Mesothelial cell of epicardium (in vitro differentiated cells): ENCODE data around the gene CCNJL. TPM values are rescaled to one million over a fixed set of nuclear protein-coding genes. Genes with fewer than 3 reads are reported as not detected.

Source experiments
- DNase-seq, 2 experiments: peaks; one replicate each; pipeline ENCODE4 v3.0.0; 2021; ENCODE audit warnings: low spot score in 2 of 2; ENCODE audit not compliant: unreplicated experiment in 2 of 2
- H3K27ac Mint-ChIP-seq: 2 replicates; pipeline ENCODE4 v1.8.0; 2021; ENCODE audit warnings: mixed read lengths
- H3K27me3 Mint-ChIP-seq: 2 replicates; pipeline ENCODE4 v1.8.0; 2021; ENCODE audit warnings: low read depth, mixed read lengths
- H3K36me3 Mint-ChIP-seq: 2 replicates; pipeline ENCODE4 v1.8.0; 2021; ENCODE audit warnings: mixed read lengths
- H3K4me1 Mint-ChIP-seq: 2 replicates; pipeline ENCODE4 v1.8.0; 2021; ENCODE audit warnings: mixed read lengths
- H3K4me3 Mint-ChIP-seq: 2 replicates; pipeline ENCODE4 v1.8.0; 2021; ENCODE audit warnings: mild to moderate bottlenecking, moderate library complexity, mixed read lengths
- H3K9me3 Mint-ChIP-seq: 2 replicates; pipeline ENCODE4 v1.8.0; 2021; ENCODE audit warnings: mixed read lengths
- total RNA-seq: library from RNA; stranded (reverse); gene quantifications from 3 replicates; pipeline ENCODE4 v1.2.1, GENCODE V29; 2021
- TF ChIP-seq, protein P1 (sequence below): fragments of 200-600 bp; sonication (generic); IDR thresholded peaks from one replicate; pipeline ENCODE4 v1.5.0; 2021; ENCODE audit warnings: antibody characterized with exemption; ENCODE audit not compliant: unreplicated experiment

The CCNJL gene
- total RNA-seq, 1 donor from 2014 or later: 8.9 TPM

DNA sequence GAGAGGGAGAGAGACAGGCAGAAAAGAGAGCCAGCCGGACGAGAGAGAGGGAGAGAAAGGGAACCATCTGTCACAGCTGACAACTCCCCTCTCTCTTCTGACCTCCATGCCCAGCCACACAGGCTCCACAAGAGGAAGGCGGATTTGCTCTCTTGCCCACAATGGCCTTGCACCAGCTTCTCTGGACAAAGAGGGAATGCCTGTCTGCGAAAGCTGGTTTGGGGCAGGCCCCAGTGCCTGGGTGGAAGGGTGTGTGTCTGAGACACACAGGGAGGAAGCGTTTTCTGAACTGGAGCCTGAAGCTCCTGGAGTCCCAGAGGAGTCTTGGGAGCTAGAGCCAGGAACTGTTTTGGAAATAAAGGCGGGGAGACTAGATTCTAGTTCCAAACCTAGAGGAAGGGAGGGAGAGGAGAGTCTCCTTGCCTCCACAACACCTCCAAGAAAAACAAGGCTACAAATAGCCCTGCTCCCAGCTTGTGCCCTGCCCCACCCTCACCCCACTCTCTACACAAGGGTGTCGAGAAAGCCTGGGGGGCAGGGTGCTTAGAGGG lies 45.6 kb upstream of the CCNJL start:
- no peaks in the 10 kb centered on the region for H3K9me3 Mint-ChIP-seq
- no peaks in the 10 kb centered on the region for H3K36me3 Mint-ChIP-seq
- peaks cover 17% of the 10 kb centered on the region for H3K4me1 Mint-ChIP-seq
- no peaks in the 10 kb centered on the region for H3K27me3 Mint-ChIP-seq
- no peak overlapping the region for H3K27ac Mint-ChIP-seq
- no peak overlapping the region for H3K4me3 Mint-ChIP-seq
- TF ChIP-seq, protein P1, sequence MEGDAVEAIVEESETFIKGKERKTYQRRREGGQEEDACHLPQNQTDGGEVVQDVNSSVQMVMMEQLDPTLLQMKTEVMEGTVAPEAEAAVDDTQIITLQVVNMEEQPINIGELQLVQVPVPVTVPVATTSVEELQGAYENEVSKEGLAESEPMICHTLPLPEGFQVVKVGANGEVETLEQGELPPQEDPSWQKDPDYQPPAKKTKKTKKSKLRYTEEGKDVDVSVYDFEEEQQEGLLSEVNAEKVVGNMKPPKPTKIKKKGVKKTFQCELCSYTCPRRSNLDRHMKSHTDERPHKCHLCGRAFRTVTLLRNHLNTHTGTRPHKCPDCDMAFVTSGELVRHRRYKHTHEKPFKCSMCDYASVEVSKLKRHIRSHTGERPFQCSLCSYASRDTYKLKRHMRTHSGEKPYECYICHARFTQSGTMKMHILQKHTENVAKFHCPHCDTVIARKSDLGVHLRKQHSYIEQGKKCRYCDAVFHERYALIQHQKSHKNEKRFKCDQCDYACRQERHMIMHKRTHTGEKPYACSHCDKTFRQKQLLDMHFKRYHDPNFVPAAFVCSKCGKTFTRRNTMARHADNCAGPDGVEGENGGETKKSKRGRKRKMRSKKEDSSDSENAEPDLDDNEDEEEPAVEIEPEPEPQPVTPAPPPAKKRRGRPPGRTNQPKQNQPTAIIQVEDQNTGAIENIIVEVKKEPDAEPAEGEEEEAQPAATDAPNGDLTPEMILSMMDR: no peak
- DNase-seq: no peak

DNA sequence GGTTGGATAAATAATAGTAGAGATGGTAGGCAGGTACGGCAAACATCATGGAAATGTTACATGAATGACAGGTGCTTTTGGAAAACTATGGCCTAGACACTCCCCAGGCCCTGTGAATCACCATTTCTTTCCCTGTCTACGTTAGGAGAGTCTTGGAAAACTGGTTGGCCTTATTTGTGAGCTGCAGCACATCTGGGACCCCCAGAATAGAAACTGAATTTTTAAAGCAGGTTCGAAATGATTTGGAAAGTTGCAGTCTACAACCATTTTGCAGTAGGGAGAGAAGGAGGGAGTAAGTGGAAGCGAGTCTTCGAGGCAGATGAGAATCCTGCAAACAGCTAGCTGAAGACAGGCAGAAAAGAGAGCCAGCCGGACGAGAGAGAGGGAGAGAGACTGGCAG lies 45.0 kb upstream of the CCNJL start:
- TF ChIP-seq, protein P1: no peak
- H3K4me3 Mint-ChIP-seq: no peak overlapping the region
- peak overlapping the region; percentile 19 for H3K27ac Mint-ChIP-seq
- H3K27me3 Mint-ChIP-seq: no peaks in the 10 kb centered on the region
- no peaks in the 10 kb centered on the region for H3K9me3 Mint-ChIP-seq
- H3K4me1 Mint-ChIP-seq: peaks cover 15% of the 10 kb centered on the region
- H3K36me3 Mint-ChIP-seq: no peaks in the 10 kb centered on the region
- DNase-seq: no peak

DNA sequence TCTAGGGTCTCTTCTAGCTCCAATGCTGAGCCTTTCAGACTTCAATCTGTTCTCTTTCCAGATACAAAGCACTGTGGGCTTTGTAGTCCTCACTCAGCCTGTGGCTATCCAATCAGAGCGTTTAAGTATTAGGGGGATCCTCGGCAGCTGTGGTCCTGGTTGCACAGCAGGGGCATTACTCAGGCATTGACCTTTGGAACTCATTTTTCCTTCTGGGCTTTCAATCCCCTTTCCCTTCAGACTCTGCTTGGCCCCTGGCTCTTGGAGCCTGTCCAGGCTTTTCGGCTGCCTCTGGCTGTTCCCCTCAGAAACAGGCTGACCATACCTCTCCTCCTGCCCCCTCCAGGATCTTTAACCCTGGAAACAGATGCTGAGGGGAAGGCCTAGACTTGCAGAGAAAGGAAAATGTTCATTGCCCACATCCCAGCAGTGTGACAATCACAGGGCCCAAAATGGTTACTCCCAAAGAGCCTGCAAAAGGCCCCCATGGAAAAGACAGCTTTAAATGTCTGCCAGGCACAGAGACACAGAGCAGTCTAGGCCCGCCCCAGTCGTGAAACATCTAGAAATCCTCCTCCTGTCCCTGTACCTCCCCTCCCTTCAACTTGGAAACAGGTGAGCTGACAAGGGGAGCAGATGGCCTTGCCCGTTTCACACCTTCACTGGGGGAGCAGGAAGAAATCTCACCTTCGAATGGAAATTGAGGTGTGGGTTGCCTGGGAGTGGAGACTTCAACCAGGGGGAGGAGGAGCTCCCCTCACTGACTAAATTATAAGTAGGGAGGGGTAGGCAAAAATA lies 44.4 kb upstream of the CCNJL start:
- TF ChIP-seq, protein P1: no peak

DNA sequence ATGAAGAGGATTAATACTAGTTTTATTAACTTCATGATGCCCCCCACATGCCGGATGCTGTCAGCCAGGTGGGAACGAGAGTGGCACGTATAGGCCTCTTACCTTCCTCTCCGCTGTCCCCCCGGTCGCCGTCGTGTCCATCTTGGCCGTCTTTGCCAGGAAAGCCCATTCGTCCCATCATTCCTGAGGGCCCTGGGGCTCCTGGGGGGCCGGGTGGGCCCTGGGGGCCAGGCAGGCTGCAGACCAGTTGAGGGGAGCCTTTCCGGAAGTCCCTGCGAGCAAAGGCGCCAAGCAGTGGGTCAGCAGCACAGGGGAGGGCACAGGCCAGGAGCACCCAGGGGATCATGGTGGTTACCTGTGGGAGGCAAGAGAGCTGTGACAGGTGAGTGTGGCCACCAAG lies 42.3 kb upstream of the CCNJL start:
- Mint-ChIP-seq H3K9me3 (no peaks in the 10 kb centered on the region), H3K36me3 (no peaks in the 10 kb centered on the region), H3K27ac (no peak overlapping the region), H3K4me1 (peaks cover 9% of the 10 kb centered on the region), H3K4me3 (no peak overlapping the region), H3K27me3 (no peaks in the 10 kb centered on the region)
- TF ChIP-seq, protein P1: no peak
- DNase-seq: no peak

More for the DNA sequence above, 44.4 kb upstream of the CCNJL start:
- Mint-ChIP-seq H3K36me3 (no peaks in the 10 kb centered on the region), H3K27me3 (no peaks in the 10 kb centered on the region), H3K4me1 (peaks cover 15% of the 10 kb centered on the region), H3K27ac (peak overlapping the region; percentile 21), H3K4me3 (no peak overlapping the region), H3K9me3 (no peaks in the 10 kb centered on the region)
- no peak for DNase-seq

DNA sequence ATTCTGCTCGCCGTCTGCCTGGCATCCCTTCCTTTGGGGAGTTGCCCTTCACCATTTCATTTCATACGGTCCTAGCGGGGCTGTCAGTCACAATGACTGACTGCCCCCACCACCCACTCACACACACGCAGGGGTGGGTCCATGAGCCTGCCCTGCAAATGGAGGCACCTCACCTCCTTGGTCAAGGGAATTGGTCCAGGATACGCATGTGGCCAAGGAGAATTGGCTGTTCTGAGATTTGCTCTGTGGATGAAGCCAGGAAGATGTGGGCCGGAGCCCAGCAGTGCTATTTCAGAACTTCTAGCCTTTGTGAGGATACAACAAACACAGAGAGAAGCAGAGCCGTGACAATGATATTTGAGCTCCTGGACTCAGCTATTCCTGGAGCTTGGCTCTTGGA lies 41.0 kb upstream of the CCNJL start:
- H3K4me3 Mint-ChIP-seq: no peak overlapping the region
- DNase-seq: no peak
- H3K4me1 Mint-ChIP-seq: peaks cover 5% of the 10 kb centered on the region
- no peaks in the 10 kb centered on the region for H3K36me3 Mint-ChIP-seq
- H3K27me3 Mint-ChIP-seq: no peaks in the 10 kb centered on the region
- no peak overlapping the region for H3K27ac Mint-ChIP-seq
- H3K9me3 Mint-ChIP-seq: no peaks in the 10 kb centered on the region
- TF ChIP-seq, protein P1: no peak
